HUES64 (cell line): ENCODE results near the gene ZDHHC11.
"Not testable (repeated sequence)": the region's sequence is repeated elsewhere in the genome, so short reads cannot be mapped to it uniquely, and the experiment has no call there.

ENCODE experiments used
- H3K27ac ChIP-seq: 2 replicates; pipeline ENCODE4 v1.7.0; 2013; ENCODE audit warnings: low read depth, low read length, inconsistent platforms
- H3K27me3 ChIP-seq: 2 replicates; pipeline ENCODE4 v1.6.1; 2013; ENCODE audit warnings: mild to moderate bottlenecking, low read length; ENCODE audit not compliant: insufficient read depth
- H3K36me3 ChIP-seq: 2 replicates; pipeline ENCODE4 v1.6.1; 2013; ENCODE audit warnings: mild to moderate bottlenecking, low read length; ENCODE audit not compliant: insufficient read depth
- H3K4me1 ChIP-seq: 2 replicates; pipeline ENCODE4 v1.6.1; 2013; ENCODE audit warnings: mild to moderate bottlenecking, low read length, moderate library complexity; ENCODE audit not compliant: insufficient read depth
- H3K4me3 ChIP-seq: 2 replicates; pipeline ENCODE4 v1.5.1; 2013; ENCODE audit warnings: mild to moderate bottlenecking, low read length, moderate library complexity
- H3K9ac ChIP-seq: 2 replicates; pipeline ENCODE4 v1.6.1; 2013; ENCODE audit warnings: mild to moderate bottlenecking, low read depth, low read length
- H3K9me3 ChIP-seq: 2 replicates; pipeline ENCODE4 v1.6.1; 2013; ENCODE audit warnings: low read depth, low read length; ENCODE audit not compliant: insufficient read depth
- WGBS: fragments of 150-250, 120-280 bp; methylation state at CpG from one replicate; pipeline ENCODE4 v1.1.7; 2013; ENCODE audit warnings: missing lambda C conversion rate; 5-methylcytosine and 5-hydroxymethylcytosine counted together

ZDHHC11 gene

DNA sequence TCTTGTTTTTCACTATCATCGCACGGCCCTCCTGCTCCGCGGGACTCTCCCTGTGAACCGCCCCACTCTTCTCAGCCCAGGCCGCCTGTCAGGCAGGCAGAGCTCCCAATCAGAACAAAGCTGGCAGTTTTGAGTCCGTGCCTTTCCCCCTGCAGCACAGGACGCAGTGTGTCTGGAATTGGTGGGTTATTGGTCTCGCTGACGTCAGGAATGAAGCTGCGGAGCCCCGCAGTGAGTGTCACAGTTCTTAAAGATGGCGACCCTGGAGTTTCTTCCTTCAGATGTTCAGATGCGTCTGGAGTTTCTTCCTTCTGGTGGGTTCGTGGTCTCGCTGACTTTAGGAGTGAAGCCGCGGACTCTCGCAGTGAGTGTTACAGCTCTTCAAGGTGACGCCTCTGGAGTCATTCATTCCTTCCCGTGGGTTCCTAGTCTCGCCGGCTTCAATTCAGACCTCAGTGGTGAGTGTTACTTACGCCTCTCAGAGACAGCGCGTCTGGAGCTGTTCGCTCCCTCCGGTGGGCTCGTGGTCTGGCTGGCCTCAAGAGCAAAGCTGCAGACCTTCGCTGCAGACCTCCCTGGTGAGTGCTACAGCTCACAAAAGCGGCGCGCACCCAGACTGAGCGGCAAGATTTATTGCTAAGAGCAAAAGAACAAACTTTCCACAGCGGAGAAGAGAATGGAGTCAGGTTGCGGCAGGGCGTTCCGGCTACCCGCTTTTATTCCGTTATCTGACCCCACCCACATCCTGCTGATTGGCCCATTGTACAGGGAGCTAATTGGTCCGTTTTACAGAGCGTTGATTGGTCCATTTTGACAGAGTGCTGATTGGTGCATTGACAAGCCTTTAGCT lies 73.7 kb downstream of the ZDHHC11 start:
- 94% methylated on average over 42 of the region's 42 CpGs for WGBS
- no peak overlapping the region for H3K27ac ChIP-seq
- no peak overlapping the region for H3K4me3 ChIP-seq
- no peaks in the 10 kb centered on the region for H3K36me3 ChIP-seq
- H3K9me3 ChIP-seq = no peaks in the 10 kb centered on the region
- no peaks in the 10 kb centered on the region for H3K4me1 ChIP-seq
- H3K27me3 ChIP-seq = no peaks in the 10 kb centered on the region
- H3K9ac ChIP-seq = no peak overlapping the region

DNA sequence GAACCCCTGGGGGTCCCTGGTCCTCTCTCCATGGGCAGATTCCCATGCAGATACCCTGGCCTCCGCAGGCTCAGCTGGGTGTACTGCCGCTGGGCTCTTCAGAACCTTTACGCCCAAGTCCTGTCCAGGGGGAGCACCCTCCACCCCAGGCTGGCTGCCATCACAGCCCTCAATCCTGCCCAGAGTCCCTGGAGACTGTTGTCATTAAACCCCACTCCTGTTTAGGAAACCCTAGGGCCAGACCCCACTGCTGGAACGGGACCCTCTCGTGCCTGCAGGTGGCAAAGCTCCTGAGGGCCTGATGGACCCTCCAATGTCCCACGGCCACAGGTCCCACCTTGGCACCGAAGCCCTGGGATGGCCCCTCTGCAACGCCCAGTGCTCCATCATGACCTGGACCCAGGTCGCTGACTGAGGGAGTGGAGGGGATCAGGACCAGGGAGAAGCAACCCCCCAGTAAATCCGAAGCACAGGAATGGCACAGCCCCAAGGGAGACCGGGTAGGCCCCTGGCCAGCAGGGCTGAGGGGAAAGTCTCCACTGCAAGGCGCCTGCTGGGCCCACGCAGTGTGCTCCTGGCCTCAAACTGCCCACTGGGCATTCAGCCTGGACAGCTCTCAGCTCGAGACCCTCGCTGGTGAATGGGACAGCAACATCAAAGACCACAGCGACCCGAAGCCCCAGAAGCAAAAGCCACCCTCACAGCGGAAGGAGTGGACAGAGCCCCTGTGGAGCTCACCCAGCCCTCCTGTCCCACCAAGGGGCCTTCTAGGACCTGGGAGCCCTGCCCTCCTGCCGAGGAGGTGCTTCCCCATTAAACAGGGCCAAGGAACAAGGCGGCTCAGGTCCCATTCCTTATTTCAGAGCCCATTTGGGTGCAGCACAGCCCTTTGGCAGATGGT lies 74.6 kb downstream of the ZDHHC11 start:
- 92% methylated on average over 20 of the region's 20 CpGs for WGBS
- Histone ChIP-seq H3K9ac (no peak overlapping the region), H3K4me3 (no peak overlapping the region), H3K27me3 (no peaks in the 10 kb centered on the region), H3K9me3 (no peaks in the 10 kb centered on the region), H3K27ac (no peak overlapping the region), H3K4me1 (no peaks in the 10 kb centered on the region), H3K36me3 (no peaks in the 10 kb centered on the region)

DNA sequence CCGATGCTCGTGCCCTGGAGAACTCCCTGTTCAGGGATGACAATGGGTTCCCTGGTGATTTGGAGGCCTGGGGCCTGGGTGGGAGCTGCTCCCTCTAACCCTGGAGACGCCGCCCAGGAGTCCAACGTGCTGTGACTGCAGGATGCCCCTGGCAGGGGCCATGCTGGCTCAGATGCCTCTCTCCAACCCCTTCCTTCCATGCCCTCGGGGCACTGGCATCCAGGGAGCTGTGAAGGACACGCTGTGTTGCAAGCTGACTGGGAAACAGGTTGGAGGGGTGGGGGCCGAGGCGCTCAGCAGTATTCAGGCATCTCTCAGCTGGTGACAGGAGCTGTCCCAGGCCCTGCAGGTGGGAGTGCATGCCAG lies 75.2 kb downstream of the ZDHHC11 start:
- H3K27me3 ChIP-seq, H3K9me3 ChIP-seq, H3K4me1 ChIP-seq, H3K36me3 ChIP-seq, H3K27ac ChIP-seq, H3K9ac ChIP-seq, H3K4me3 ChIP-seq: not testable (repeated sequence)
- 82% methylated on average over 7 of the region's 9 CpGs for WGBS

DNA sequence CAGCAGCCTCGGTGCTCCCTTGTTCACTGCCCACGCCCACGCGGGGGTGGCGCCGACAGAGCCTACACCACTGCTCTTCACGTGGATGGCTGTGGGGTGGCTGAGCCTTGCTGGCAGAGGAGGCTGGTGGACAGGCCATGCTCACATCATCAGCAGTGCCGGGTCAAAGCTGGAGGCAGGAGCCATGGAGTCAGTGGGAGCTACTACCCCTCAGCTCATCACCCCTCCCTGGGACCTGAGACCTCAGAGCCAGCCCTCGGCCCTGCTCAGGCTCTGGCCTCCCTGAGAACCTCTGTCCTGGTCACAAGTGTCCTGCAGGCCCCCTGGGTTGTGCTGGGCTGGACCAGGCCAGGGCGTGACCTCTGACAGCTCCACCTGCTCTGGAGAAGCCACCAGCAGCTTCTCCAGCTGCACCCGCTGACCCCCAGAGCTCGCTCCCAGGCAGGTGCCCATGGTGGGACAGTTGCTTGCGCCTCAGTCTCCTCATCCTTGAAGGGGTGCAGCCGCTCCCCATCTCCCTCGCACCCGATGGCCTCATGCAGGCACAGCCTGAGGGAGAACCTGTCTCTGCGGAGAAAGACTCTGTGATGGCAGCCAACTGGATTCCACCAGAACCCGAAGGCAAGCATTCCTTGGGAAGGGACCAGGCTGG lies 75.8 kb downstream of the ZDHHC11 start:
- H3K4me1 ChIP-seq, H3K4me3 ChIP-seq, H3K27me3 ChIP-seq, H3K9ac ChIP-seq, H3K36me3 ChIP-seq, H3K27ac ChIP-seq, H3K9me3 ChIP-seq: not testable (repeated sequence)
- WGBS = 94% methylated on average over 18 of the region's 18 CpGs

DNA sequence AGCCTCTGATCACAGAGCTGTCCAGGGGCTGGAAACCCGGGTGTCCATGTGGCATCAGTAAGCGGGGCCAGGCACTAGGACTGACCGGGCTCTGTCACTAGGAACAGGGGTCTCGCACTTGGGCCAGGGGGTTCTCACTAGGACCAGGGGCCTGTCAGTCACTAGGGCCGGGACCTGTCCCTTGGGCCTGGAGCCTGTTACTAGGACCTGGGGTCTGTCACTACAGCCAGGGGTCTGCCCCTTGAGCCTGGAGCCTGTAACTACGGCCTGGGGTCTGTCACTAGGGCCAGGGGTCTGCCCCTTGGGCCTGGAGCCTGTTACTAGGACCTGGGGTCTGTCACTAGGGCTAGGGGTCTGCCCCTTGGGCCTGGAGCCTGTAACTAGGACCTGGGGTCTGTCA lies 76.5 kb downstream of the ZDHHC11 start:
- not testable (repeated sequence) for H3K36me3 ChIP-seq, H3K4me1 ChIP-seq, H3K27me3 ChIP-seq, H3K27ac ChIP-seq, H3K9ac ChIP-seq, H3K4me3 ChIP-seq, H3K9me3 ChIP-seq
- WGBS = 87% methylated on average over 6 of the region's 6 CpGs

DNA sequence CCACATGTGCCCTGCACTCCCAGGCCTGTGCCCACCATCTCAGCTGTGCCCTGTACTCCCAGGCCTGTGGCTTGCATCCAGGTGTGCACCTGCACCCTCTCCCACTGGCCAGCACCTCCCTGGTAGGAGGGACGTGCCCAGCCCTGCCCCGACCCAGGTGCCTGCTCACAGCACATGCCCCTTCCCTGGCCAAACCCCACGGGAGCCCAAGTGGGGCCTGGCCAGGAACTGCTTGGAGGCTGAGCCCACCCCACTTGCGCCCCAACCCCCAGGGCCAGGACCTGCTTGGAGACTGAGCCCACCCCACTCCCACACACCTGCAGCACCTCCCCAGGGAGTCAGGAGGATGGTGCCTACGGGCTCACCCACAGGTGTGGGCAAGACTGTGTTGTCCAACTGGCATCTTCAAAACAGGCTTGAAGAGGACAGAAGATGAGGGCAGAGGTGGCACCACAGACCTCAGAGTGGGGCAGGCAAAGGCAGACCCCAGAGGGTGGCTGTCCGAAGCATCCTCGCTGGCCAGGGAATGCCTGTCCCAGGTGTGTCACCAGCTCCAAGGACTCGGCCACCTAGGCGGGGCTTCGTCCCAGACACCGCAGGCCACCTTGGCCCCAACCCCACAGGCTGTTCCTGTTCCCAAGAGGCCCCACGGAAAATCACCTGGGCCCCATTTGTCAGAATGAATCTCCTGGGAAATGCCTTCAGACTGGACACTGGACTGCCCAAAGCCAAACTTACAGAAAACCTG lies 77.1 kb downstream of the ZDHHC11 start:
- no peaks in the 10 kb centered on the region for H3K27me3 ChIP-seq
- H3K27ac ChIP-seq = no peak overlapping the region
- no peaks in the 10 kb centered on the region for H3K9me3 ChIP-seq
- H3K4me1 ChIP-seq = no peaks in the 10 kb centered on the region
- WGBS = 91% methylated on average over 12 of the region's 12 CpGs
- no peak overlapping the region for H3K9ac ChIP-seq
- H3K36me3 ChIP-seq = no peaks in the 10 kb centered on the region
- H3K4me3 ChIP-seq = no peak overlapping the region

DNA sequence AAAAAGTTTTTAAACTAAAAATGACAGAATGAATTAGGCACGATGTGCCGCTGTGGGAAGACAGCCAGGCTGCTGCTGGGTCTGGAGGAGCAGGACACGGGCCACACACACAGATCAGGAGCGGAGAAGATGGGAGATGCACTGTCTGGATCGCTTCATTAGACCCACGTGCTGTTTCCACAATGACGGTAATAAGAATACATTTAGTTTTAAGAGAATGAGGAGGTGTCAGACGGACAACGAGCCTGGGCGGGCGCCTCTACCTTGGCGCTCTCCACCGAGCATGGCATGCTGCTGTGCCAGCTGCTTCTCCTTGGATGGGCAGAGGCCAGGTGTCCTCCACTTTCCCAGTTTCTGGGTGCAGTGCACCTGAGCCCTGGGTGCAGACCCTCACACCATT lies 77.9 kb downstream of the ZDHHC11 start:
- not testable (repeated sequence) for H3K4me1 ChIP-seq, H3K27ac ChIP-seq, H3K36me3 ChIP-seq, H3K9me3 ChIP-seq, H3K9ac ChIP-seq, H3K4me3 ChIP-seq, H3K27me3 ChIP-seq
- 95% methylated on average over 13 of the region's 13 CpGs for WGBS

DNA sequence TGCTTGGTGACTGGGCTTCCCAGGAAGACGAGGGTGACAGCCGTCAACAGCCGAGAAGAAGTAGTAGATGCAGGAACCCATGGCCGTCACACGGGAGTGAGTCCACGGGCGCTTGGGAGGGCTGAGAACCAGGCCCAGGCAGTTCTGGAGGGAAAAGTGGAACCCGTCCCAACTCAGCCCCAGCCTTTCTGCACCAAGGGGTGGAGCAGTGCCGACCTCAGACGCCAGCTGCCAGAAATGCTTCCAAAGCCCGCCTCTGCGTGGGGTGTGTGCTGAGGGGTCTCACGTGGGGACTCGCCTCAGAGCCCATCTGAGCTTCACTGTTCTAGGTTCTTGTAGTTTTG lies 78.3 kb downstream of the ZDHHC11 start:
- not testable (repeated sequence) for H3K4me1 ChIP-seq, H3K27ac ChIP-seq, H3K9ac ChIP-seq, H3K9me3 ChIP-seq, H3K27me3 ChIP-seq, H3K4me3 ChIP-seq, H3K36me3 ChIP-seq
- 95% methylated on average over 4 of the region's 14 CpGs for WGBS

DNA sequence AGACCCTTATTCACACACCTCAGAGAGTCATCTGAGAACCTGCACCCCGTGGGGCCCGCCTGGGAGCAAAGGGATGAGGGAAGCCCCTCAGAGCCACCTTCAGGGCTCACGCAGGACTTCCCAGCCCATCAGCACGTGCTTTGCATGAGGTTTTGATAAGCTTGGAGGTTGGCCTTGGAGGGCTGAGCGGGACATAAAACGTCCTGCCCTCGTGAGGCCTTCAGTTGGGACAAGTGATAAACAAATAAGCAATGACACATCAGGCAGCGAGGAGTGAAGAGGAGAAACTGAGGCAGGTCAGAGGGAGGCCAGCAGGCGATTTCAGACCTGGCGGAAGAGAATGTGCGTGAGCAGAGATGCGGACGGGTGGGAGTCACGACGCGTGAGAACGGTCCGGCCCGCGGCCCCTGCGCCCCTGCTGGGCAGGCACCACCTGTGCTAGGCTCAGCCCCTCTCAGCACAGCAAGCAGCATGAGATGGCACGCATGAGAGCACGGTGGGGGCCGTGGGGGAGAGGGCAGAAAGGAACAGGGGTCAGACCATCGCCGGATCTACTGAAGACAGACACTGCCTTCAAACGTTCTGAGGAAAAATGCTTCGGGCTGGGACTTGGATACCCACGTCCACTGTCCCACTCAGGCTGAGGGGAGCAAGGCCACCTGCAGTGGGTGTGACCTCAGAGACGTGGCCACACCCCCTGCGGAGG lies 78.8 kb downstream of the ZDHHC11 start:
- H3K4me3 ChIP-seq, H3K9me3 ChIP-seq, H3K27ac ChIP-seq, H3K36me3 ChIP-seq, H3K27me3 ChIP-seq, H3K4me1 ChIP-seq, H3K9ac ChIP-seq: not testable (repeated sequence)
- 86% methylated on average over 12 of the region's 31 CpGs for WGBS

DNA sequence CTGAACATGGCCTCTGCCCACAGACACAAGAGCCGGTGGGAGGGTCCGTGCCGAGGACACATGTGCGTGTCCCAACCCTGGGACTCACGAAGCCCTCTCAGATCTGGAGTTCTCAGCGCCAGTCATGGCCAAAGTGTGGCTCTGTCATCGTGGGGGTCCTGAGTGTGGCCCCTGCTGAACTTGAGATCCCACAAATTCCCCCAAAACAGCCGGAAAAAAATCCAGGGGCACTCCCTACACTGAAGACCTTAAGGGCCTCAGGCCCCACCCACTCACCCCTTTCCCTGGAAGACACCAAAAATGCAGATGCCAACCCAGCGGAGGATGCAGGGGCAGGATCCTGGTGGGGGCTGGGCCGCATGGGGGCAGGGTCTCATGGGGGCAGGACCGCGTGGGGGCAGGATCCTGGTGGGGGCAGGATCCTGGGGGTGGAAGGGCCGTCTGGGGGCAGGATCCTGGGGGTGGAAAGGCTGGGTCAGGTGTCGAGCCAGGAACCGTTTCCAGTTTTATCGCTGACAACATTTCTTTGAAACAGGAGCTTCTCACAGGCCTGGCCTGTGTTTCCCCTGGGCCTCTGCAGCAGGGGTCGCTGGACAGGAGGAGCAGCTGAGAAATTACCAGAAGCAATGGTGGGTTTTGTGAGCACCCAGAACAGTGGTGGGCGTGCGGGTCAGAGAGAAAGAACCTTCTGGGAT lies 79.6 kb downstream of the ZDHHC11 start:
- WGBS = 84% methylated on average over 17 of the region's 19 CpGs
- H3K27ac ChIP-seq, H3K4me3 ChIP-seq, H3K9ac ChIP-seq, H3K9me3 ChIP-seq, H3K36me3 ChIP-seq, H3K27me3 ChIP-seq, H3K4me1 ChIP-seq: not testable (repeated sequence)
